Tibial nerve (tissue), 4 donors: ENCODE results near the gene ZNF283.

Source experiments
- CTCF ChIP-seq, 5 experiments: fragments of 200-600 bp in 3 of 5; fragments of 450-650 bp in 2 of 5; sonication (generic) in 3 of 5; IDR thresholded peaks; one replicate each; pipeline ENCODE4 v1.5.1; 2016 to 2019; ENCODE audit warnings: antibody characterized with exemption in 5 of 5, mild to moderate bottlenecking in 3 of 5, moderate library complexity in 2 of 5
- EP300 ChIP-seq, 2 donors: sonication (generic); formaldehyde crosslinking; IDR thresholded peaks; one replicate each; pipeline ENCODE4 v1.6.1; 2017; ENCODE audit warnings: antibody characterized with exemption in 2 of 2, mild to moderate bottlenecking in 1 of 2
- POLR2A ChIP-seq, 2 donors: fragments of 450-650 bp; IDR thresholded peaks; one replicate each; pipeline ENCODE4 v1.6.1; 2017; ENCODE audit warnings: antibody characterized with exemption in 2 of 2, mild to moderate bottlenecking in 2 of 2, moderate library complexity in 2 of 2

- no peak for TF ChIP-seq CTCF (IDR thresholded peaks at IDR 0.05)
- no peak for TF ChIP-seq POLR2A (IDR thresholded peaks at IDR 0.05)
- TF ChIP-seq EP300 (IDR thresholded peaks at IDR 0.05), result no peak
These were observed 29.6 kb upstream of the ZNF283 start for GRCh38 chr19:43797556-43797955.
